KBM-7 (cell line): Measurements from ENCODE around the gene DIP2C.
"Not testable (repeated sequence)": the region's sequence is repeated elsewhere in the genome, so short reads cannot be mapped to it uniquely, and the experiment has no call there.

Source experiments
- DNase-seq: peaks from one replicate; pipeline ENCODE4 v3.0.0-alpha.2; 2015
- in situ Hi-C: fragments of 300-500 bp; cut with MboI; formaldehyde crosslinking; loops from 2 replicates; pipeline ENCODE4 v1.14.3; 2020; ENCODE audit warnings: low sequenced_read_pairs, low pct_unique_long_range_greater_than_20kb, mixed read lengths

Gene DIP2C

GRCh38 chr10:484441-484924, 205.0 kb downstream of the DIP2C start:
- in situ Hi-C loops: no loop called here
- DNase-seq: peak; percentile 35

DNA sequence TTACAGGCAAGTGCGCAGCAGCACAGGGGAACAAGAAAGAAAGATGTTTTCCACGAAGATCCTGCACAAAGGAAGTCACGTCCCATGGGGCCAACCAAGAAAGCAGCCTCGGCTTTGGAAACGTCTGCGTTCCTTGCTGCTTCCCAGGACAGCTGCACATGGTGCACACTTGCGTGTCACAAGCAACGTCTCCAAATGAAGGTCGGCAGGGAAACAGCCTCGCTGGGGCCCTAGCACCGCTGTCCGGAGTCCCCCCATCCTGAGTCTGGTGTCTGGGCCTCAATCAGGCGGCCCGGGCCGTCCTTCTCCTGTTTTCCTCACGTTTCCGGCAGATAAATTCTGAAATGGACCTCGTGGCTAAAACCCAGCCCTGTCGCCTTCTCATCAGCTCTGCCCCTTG, 206.2 kb downstream of the DIP2C start:
- in situ Hi-C loops: no loop called here
- no peak for DNase-seq

- DNase-seq: no peak
- in situ Hi-C loops: no loop called here
Measured at GRCh38 chr10:482848-483247, 206.6 kb downstream of the DIP2C start.

GRCh38 chr10:482051-482501, 207.4 kb downstream of the DIP2C start:
- in situ Hi-C loops: no loop called here
- DNase-seq: no peak

GRCh38 chr10:481628-482027, 207.8 kb downstream of the DIP2C start:
- DNase-seq: no peak
- in situ Hi-C loops: no loop called here

DNA sequence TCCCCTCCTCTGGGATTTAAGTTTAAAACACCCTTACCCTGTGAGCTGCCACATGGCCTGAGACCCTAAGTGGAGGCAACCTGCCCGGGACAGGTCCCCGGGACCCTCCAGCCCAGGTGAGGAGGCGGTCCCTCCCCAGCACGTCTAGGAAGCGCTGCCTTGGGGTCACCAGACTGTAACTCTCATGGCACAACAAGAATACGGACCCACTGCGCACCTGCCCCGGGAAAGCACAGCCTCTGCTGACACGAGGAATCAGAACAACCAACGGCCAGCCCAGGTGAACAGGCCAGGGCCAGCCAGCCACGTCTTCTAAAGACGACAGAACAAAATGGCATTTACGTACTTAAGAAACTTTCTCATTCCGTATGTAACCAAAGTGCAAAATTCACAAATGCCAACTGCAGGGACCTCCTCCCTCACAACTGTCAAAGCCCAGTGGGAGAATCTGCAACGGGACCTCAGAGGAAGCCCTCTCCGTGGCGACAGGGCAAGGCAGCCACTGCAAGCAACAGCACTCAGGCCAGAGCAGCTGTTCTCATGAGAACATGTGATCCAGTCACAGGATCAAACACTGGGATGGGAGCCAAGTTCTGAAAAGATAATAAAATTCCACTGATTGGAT, 208.4 kb downstream of the DIP2C start:
- in situ Hi-C loops: no loop called here
- no peak for DNase-seq

GRCh38 chr10:480498-480927, 209.0 kb downstream of the DIP2C start:
- DNase-seq: no peak
- in situ Hi-C loops: no loop called here

- in situ Hi-C loops, DNase-seq: not testable (repeated sequence)
Measured at GRCh38 chr10:479706-480497, 209.6 kb downstream of the DIP2C start.

DNA sequence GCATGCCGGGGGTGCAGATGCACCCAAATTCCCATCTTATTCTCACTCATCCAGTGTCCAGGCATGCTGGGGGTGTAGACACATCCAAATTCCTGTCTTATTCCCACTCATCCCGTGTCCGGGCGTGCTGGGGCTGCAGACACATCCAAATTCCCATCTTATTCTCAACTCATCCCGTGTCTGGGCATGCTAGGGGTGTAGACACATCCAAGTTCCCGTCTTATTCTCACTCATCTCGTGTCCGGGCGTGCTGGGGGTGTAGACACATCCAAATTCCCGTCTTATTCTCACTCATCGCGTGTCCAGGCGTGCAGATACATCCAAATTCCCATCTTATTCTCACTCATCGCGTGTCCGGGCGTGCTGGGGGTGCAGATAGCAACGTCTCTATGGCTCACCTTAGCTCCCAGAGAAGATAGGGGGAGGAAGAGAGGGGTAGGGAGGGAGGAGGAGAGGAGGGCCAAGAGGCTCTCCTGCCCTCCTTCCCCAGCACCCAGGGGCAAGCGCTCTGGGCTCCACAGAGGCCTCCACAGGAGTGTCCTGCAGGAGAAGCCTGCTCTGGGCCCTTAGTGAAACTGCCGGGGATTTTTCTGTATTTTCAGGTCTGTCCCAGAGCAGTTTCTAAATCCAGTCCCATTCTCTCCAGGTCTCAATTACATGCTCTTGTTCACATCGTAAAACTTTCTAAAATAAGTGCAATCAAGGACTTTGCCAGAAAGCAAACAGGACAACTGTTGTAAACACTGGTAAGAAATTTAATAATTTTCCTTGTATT, 210.8 kb downstream of the DIP2C start:
- in situ Hi-C loops: no loop called here
- no peak for DNase-seq

GRCh38 chr10:477620-478019, 211.8 kb downstream of the DIP2C start:
- no peak for DNase-seq
- in situ Hi-C loops: no loop called here

GRCh38 chr10:476455-476780, 213.1 kb downstream of the DIP2C start:
- in situ Hi-C loops: no loop called here
- DNase-seq: no peak

DNA sequence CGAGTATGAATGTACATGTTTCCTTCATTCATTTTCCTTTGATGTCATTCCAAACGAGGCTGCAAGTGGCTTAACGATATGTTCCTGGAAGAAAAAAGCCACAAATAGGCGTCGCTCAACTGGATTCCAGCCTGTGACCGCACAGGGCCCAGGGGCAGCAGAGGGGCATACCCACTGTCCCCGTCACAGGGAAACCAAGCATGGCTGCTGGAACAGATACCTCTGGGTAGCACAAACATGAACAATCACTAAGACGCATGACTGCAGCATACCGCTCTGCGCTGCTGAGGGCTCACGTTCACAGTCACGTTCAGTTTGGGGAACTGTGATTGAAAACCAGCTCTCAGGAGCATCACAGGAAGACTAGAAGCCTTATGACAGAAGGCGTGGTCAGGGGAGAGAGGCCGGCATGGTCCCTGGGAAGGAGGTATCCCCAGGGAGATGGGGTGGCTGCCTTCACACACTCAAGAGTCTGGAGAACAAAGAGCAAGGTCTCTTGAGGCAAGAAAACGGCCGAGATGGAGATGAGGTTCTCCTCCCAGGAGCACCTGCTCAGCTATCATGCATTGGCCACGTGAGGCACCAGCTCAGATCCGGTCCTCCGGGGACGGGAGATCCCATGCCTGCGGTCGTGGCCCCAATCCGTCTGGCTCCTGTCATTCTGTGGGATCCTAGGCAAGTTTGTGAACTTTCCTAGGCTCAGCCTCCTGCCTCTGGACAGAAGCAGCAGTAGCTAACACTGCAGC, 213.6 kb downstream of the DIP2C start:
- DNase-seq: no peak
- in situ Hi-C loops: no loop called here

- in situ Hi-C loops: no loop called here
- no peak for DNase-seq
Measured at GRCh38 chr10:474946-475345, 214.5 kb downstream of the DIP2C start.

GRCh38 chr10:474406-474805, 215.1 kb downstream of the DIP2C start:
- in situ Hi-C loops: no loop called here
- no peak for DNase-seq

DNA sequence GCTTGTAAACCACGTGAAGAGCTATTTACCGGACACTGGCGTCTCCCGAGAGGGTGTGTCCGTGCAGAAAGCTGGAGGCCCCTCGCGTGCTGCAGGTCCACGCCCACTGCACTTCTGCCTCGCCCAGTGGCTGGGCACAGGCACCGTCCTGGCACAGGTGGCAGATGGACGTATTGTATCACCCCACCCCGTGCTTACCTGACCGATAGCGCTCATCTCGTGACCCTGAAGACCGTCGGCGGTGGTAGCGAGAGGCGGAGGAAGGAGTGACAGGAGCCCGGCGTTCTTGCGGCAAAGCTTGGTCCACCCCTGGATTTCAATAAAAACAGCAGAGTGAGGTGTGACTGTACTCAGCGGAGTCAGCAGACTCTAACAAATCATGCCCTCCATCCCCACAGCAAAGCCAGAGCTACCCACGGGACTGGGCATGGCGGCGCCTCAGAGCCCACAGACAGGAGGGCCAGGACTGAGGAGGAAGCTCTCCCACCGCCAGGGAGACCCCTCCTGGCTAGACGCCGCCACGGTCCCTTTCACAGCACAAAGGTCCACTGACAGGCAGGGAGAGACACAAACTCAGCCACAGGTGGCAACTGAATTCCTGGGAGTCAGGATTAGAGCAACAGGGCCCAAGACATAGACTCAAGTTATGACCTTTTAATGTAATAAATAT, 217.1 kb downstream of the DIP2C start:
- DNase-seq: no peak
- in situ Hi-C loops: no loop called here

DNA sequence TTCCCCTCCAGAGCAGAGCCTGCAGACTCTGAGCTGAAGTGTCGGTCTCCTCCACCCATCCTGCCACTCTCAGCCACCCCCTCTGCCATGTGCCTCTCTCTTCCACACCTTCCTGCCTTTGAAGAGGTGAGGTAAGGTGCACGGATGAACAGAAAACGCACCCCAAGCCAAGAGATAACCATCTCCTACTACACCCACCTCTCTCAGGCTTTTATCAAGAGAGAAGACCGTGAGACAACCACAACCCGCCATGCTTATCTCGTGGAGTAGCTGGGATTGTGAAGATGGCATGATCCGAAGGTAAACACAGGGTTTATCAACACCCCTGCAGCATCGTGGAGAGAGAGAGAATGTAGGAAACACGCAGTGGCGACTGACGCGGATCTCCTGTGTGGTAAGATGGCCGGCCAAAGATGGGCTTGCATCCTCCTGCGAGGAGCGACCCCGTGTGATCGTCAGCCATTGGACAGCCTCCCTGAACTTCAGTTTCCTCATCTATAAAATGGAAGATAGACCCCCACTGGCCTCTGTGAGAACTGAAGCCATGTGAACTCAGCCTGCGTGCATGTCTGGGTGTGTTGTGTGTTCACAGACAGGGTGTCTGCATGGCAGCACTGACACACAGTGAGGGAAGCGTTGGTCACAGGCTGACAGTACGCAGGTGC, 219.0 kb downstream of the DIP2C start:
- in situ Hi-C loops: no loop called here
- no peak for DNase-seq

DNA sequence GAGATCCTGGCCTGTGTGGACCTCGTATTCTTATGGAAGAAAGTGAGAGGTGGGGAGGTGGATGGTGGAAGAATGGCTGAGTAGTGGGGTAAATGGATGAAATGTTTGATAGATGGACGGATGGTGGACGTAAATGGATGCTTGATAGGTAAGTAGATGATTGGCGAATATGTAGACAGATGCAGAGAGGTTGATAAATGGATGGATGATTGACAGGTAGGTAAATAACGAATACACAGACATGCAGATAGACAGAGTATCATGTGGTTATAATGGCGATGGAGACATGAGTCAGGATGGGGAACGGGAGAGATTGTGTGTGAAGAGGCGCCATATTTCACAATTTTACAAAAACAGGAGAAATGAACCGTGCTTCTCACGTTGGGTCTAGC, 219.5 kb downstream of the DIP2C start:
- no peak for DNase-seq
- in situ Hi-C loops: no loop called here

DNA sequence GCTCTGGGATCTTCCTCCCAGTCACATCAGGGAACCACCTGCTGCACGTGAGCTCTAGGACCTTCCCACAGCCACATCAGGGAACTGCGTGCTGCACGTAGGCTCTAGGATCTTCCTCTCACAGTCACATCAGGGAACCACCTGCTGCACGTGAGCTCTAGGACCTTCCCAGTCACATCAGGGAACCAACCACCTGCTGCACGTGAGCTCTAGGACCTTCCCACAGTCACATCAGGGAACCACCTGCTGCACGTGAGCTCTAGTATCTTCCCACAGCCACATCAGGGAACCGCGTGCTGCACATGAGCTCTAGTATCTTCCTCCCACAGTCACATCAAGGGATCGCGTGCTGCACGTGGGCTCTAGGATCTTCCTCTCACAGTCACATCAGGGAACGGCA, 229.7 kb downstream of the DIP2C start:
- in situ Hi-C loops: no loop called here
- no peak for DNase-seq
